Lung (tissue), 12 donors: ENCODE results near the gene ZC3HAV1. TPM values are rescaled to one million over a fixed set of nuclear protein-coding genes. Genes with fewer than 3 reads are reported as not detected.
"Not testable (repeated sequence)": the region's sequence is repeated elsewhere in the genome, so short reads cannot be mapped to it uniquely, and the experiment has no call there.

Experiments used
- ATAC-seq: fragments of 200-7000 bp; cut with Tn5 transposase; one replicate; pipeline ENCODE4 v1.9.1; 2020; ENCODE audit warnings: moderate number of reproducible peaks; ENCODE audit not compliant: insufficient read depth, low FRiP score
- DNase-seq, 3 donors: peaks; one replicate each; pipeline ENCODE4 v3.0.0-alpha.2; 2013 to 2017
- H3K27ac ChIP-seq, 2 donors: one replicate each; pipeline ENCODE4 v1.5.1; 2013; ENCODE audit warnings: mild to moderate bottlenecking in 2 of 2, moderate library complexity in 2 of 2, control low read depth in 1 of 2, inconsistent platforms in 1 of 2, low read depth in 1 of 2, low read length in 1 of 2
- H3K27me3 ChIP-seq, 3 donors: one replicate each; pipeline ENCODE4 v1.5.1; 2013; ENCODE audit warnings: low read length in 2 of 3; ENCODE audit not compliant: control insufficient read depth in 3 of 3, insufficient read depth in 3 of 3
- H3K36me3 ChIP-seq, 4 donors: one replicate each; pipeline ENCODE4 v1.5.1; 2013; ENCODE audit warnings: low read length in 4 of 4, mild to moderate bottlenecking in 1 of 4, moderate library complexity in 1 of 4; ENCODE audit not compliant: control insufficient read depth in 4 of 4, insufficient read depth in 4 of 4
- H3K4me1 ChIP-seq, 5 donors: one replicate each; pipeline ENCODE4 v1.5.1; 2013; ENCODE audit warnings: low read length in 5 of 5, mild to moderate bottlenecking in 2 of 5, moderate library complexity in 1 of 5; ENCODE audit not compliant: control insufficient read depth in 5 of 5, insufficient read depth in 5 of 5
- H3K4me3 ChIP-seq: one replicate; pipeline ENCODE4 v1.5.1; 2013; ENCODE audit warnings: mild to moderate bottlenecking, control low read depth, moderate library complexity
- H3K9ac ChIP-seq, 2 donors: one replicate each; pipeline ENCODE4 v1.5.1; 2013; ENCODE audit warnings: low read length in 2 of 2, control low read depth in 1 of 2; ENCODE audit not compliant: insufficient read depth in 1 of 2
- H3K9me3 ChIP-seq, 4 donors: one replicate each; pipeline ENCODE4 v1.5.1; 2013; ENCODE audit warnings: low read length in 3 of 4, mild to moderate bottlenecking in 1 of 4, moderate library complexity in 1 of 4; ENCODE audit not compliant: control insufficient read depth in 4 of 4, insufficient read depth in 3 of 4
- WGBS, 2 donors: extraction: QIAGEN DNeasy Blood & Tissue Kit; methylation state at CpG; one replicate each; pipeline ENCODE4 v1.1.7; 2013; 5-methylcytosine and 5-hydroxymethylcytosine counted together
- polyA plus RNA-seq, 2 donors: library from polyadenylated mRNA; stranded (reverse); fragments of 200-250 nt; gene quantifications; one replicate each; pipeline ENCODE4 v1.2.1, GENCODE V29; 2013
- total RNA-seq, 2 donors: library from RNA; depleted of rRNA in 1 of 2; stranded (reverse); fragments of >200 nt in 1 of 2; gene quantifications; one replicate each; pipeline ENCODE4 v1.2.1, GENCODE V29; 2014 to 2021
- TF ChIP-seq, protein P1 (sequence below): IDR thresholded peaks from 2 replicates; pipeline ENCODE4 v1.5.1; 2012; ENCODE audit warnings: mild to moderate bottlenecking; ENCODE audit errors: control extremely low read depth, extremely low read depth
- donor health status: control.
- donor health status: control.
- donor health status: Bipolar disorder and iron deficiency.
- donor health status: healthy.
- donor health status: DM: yes; HTN: yes; CAD: no.

The ZC3HAV1 gene
- total and polyA plus RNA-seq, 4 donors: 8.2 to 43.4 (median 24.5) TPM

DNA sequence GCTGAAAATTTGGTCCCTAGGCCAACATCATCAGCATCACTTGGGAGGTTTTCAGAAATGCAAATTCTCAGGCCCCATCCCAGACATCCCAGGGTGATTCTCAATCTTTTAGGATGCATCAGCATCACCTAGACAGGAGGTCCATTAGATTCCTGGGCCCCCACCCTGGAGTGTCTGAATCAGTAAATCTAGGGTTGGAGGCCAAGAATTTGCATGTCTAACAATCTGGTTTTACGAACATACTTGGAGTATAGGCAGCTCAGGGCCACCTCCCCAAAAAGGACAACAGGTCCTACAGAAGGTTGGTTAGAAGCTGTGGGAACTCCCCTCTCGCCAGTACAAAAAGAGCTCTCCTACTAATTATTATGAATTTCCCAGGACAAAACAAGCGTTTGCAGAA, 15.5 kb downstream of the ZC3HAV1 start:
- Histone ChIP-seq H3K9me3 (no peaks in the 10 kb centered on the region), H3K9ac (no peak overlapping the region), H3K4me1 (peaks cover 0 to 9% (median 0%) of the 10 kb centered on the region in 5 donors), H3K4me3 (no peak overlapping the region), H3K27ac (no peak overlapping the region), H3K27me3 (peaks cover 0 to 2% (median 0%) of the 10 kb centered on the region in 3 donors), H3K36me3 (peaks cover 0 to 7% (median 3%) of the 10 kb centered on the region in 4 donors)
- DNase-seq (no peak), ATAC-seq (no peak)
- WGBS, 2 donors: 89 to 90% methylated on average over 3 of the region's 3 CpGs
- TF ChIP-seq, protein P1, sequence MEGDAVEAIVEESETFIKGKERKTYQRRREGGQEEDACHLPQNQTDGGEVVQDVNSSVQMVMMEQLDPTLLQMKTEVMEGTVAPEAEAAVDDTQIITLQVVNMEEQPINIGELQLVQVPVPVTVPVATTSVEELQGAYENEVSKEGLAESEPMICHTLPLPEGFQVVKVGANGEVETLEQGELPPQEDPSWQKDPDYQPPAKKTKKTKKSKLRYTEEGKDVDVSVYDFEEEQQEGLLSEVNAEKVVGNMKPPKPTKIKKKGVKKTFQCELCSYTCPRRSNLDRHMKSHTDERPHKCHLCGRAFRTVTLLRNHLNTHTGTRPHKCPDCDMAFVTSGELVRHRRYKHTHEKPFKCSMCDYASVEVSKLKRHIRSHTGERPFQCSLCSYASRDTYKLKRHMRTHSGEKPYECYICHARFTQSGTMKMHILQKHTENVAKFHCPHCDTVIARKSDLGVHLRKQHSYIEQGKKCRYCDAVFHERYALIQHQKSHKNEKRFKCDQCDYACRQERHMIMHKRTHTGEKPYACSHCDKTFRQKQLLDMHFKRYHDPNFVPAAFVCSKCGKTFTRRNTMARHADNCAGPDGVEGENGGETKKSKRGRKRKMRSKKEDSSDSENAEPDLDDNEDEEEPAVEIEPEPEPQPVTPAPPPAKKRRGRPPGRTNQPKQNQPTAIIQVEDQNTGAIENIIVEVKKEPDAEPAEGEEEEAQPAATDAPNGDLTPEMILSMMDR: no peak

DNA sequence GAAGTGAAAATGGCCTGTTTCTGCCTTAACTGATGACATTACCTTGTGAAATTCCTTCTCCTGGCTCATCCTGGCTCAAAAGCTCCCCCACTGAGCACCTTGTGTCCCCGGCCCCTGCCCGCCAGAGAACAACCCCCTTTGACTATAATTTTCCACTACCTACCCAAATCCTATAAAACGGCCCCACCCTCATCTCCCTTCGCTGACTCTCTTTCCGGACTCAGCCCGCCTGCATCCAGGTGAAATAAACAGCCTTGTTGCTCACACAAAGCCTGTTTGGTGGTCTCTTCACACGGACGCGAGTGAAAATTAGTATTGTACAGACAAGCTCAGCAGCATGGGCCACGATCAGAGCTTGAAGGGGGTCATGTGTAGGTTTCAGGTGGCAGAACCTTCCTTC, 16.0 kb downstream of the ZC3HAV1 start:
- 85% methylated on average over 10 of the region's 10 CpGs for WGBS, 2 donors
- H3K27ac ChIP-seq, DNase-seq, H3K4me1 ChIP-seq, ATAC-seq, H3K36me3 ChIP-seq, H3K27me3 ChIP-seq, H3K4me3 ChIP-seq, H3K9ac ChIP-seq, H3K9me3 ChIP-seq: not testable (repeated sequence)

DNA sequence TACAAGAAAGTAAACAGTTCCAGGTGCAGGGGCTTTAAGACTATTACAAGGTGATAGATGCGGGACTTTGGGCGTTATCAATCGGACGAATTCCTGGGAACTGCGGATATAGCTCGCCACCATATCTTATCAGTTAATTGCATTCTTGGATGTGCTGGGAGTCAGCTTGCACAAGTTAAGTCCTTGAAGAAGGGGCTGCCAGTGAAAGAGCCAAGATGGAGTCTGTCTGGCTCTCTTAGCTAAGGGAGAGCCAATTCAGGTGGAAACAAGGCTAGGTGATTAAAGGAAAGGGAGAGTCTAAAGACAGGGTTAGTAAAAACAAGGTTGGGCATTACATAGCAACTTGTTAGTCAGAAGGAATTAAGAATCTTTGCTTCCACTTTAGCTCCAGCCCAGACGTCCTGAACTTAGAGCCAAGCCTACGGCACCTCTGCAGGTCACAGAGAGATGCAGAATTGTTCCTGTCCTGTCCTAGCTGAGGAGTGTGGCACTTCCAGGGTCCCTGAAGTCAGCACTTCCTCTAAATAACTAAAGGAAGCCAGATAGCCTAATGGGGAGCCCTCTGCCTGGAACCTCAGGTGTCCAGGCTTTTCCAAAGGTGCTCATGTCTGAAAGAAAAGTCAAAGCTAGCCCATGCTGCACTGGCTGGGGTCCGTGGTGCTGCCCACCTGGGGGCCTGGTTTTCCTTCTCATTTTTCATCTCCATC, 17.3 kb downstream of the ZC3HAV1 start:
- no peak overlapping the region for H3K9ac ChIP-seq
- no peak overlapping the region for H3K27ac ChIP-seq
- H3K9me3 ChIP-seq: no peaks in the 10 kb centered on the region
- TF ChIP-seq, protein P1: no peak
- peaks cover 0 to 2% (median 0%) of the 10 kb centered on the region in 3 donors for H3K27me3 ChIP-seq
- peaks cover 0 to 9% (median 0%) of the 10 kb centered on the region in 5 donors for H3K4me1 ChIP-seq
- no peak for ATAC-seq
- 76 to 78% methylated on average over 9 of the region's 9 CpGs for WGBS, 2 donors
- no peak overlapping the region for H3K4me3 ChIP-seq
- DNase-seq: no peak
- peaks cover 2 to 7% (median 4%) of the 10 kb centered on the region in 4 donors for H3K36me3 ChIP-seq

DNA sequence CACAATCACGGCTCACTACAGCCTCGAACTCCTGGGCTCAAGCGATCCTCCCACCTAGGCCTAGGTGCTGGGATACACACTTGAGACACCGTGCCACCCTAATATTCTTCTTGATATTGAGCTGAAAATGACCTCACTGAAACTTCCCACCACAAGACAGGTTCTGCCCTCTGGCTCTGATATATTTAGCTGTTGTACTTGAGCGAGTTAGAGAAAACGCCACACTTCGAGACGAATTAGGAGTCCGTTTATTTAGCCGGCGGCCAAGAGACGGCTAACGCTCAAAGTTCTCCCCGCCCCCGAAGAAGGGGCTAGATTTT, 17.9 kb downstream of the ZC3HAV1 start:
- peaks cover 0 to 9% (median 0%) of the 10 kb centered on the region in 5 donors for H3K4me1 ChIP-seq
- TF ChIP-seq, protein P1: no peak
- H3K9ac ChIP-seq: no peak overlapping the region
- no peak for DNase-seq
- no peak overlapping the region for H3K4me3 ChIP-seq
- ATAC-seq: no peak
- H3K27ac ChIP-seq: no peak overlapping the region
- 86 to 92% methylated on average over 15 of the region's 15 CpGs for WGBS, 2 donors
- H3K27me3 ChIP-seq: peaks cover 0 to 2% (median 0%) of the 10 kb centered on the region in 3 donors
- peaks cover 5 to 13% (median 7%) of the 10 kb centered on the region in 4 donors for H3K36me3 ChIP-seq
- no peaks in the 10 kb centered on the region for H3K9me3 ChIP-seq
